NCI-H748 (cell line): ENCODE data around the gene CSNK2A1.
"Not testable (repeated sequence)": the region's sequence is repeated elsewhere in the genome, so short reads cannot be mapped to it uniquely, and the experiment has no call there.

Source experiments
- DNase-seq: peaks from one replicate; lab custom pipeline; 2025; ENCODE audit not compliant: unreplicated experiment; lab: John Stamatoyannopoulos, UW

CSNK2A1 gene

DNA sequence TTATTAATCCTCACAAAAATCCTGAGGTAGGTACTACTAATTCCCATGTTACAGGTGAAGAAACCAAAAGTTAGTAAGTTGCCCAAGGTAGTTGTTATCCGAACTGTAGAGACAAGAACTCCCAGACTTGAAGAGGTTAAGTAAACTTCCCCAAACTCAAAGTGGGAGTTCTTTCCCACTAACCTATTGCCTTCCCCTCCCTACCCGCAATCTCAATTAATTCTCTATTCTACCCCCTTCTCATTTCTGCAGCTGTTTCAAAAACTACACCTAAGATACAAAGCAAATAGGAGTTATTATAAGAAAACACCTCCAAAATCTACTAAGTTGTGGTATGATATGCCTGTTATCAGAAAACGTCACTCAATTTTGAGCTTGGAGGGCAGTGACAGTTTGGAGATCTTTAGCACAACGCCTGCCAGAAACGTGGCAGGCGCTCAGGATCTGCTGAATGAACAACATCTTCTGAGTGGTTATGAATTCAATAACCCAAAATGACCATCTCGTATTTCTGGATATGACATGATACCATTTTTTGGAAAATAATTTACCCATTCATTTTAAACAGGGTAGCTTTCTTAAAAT is 7.1 kb downstream of the CSNK2A1 start:
- DNase-seq = no peak

DNA sequence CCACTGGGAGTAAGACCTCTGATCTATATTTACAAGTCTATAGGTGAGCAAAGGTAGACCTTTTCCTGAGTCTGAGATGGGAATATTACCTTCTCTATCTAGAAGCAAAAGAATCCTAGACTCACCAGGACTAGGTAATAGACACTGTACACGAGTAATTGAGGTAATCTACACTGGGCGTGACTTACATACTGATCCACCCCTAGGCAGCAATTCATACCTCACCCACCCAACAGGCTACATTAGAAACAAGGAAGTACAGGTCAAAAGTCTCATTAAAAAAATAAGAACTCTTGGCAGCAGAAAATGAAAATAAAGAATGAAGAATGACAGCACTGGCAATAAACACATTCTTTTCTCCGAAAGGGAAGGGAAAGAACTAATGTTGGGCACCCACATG is 7.6 kb downstream of the CSNK2A1 start:
- no peak for DNase-seq

DNA sequence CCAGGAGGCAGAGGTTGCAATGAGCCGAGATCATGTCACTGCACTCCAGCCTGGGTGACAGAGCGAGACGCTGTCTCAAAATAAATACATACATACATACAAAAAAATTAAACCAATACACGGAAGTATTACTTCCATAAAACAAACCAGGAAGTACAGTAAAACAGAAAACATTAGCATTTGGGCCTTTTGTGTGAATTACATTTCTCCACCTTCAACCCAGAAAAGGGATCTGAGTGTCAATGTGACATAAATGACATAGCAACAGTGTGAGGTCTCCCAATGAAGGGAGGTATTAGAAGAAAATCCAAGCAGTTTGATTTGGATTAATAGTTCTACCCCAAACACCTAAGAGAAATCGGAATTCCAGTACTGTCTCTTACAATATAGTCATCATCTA is 10.1 kb downstream of the CSNK2A1 start:
- DNase-seq = no peak

DNA sequence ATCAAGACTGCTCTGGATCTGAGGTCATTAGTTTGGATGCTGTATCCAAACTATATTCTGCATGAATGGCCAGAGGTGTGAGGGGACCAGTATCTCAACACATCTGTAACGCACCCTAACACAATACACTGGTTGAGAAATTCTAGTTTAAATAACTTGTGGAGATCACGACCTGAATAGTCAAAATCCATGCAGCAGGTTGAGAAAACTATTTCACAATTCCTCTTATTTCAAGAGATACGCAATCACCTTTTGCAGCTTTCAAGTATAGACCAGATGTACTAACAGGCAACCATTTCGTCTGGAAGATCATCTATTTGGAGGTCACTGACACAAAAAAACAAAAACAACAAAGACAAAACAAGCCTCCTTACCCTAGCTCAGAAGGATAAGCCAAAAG is 11.1 kb downstream of the CSNK2A1 start:
- DNase-seq = no peak

DNA sequence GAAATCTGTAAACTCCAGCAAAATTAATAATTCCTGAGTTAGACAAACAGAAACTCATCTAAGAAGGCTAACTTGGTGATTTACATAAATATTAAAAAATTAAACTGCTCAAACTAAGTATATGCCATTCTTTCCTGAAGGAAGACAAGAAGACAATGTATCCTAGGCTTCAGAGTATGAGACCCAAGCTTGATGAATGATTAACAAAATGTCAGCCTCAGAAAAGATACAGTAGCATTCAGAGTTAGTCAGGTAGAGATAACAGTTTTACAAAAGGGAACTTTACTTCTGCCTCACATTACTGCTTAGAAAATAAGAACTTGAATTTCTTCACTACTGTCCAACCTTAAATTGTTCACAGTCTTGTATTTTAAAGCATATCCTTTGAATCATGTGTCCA is 12.0 kb downstream of the CSNK2A1 start:
- no peak for DNase-seq

DNA sequence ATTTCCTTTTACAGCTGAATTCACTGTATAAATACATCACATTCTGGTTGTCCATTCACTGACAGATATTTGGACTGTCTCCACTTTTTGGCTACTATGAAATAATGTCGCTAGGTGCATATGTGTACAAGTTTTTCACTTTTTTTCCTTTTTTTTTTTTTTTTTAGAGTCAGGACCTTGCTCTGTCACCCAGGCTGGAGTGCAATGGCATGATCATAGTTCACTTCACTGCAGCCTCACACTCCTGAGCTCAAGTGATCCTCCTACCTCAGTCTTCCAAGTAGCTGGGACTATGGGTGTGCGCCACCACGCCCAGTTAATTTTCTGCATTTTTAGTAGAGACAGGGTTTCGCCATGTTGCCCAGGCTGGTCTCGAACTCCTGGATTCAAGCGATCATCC is 13.3 kb downstream of the CSNK2A1 start:
- no peak for DNase-seq

DNA sequence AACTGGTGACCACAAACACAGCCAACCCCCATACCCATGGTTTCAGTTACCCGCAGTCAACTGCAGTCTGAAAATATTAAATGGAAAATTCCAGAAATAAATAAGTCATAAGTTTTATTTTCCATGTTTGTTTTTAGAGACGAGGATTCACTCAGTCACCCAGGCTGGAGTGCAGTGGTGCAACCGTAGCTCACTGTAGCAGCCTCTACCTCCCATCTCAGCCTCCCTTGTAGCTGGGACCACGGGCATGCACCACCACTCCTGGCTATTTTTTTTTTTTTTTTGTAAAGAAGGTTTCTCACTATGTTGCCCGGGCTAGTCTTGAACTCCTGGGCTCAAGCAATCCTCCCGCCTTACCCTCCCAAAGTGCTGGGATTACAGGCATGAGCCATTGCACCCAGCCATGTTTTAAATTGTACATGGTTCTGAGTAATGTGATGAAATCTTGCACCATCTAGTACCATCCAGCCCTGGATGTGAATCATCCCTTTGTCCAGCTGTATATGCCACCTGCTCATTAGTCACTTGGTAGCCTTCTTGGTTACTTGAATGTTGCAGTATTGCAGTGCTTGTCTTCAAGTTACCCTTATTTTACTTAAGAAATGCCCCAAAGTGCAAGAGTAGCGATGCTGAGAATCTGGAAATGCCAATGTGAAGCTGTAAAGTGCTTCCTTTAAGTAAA is 14.5 kb downstream of the CSNK2A1 start:
- DNase-seq = no peak

DNA sequence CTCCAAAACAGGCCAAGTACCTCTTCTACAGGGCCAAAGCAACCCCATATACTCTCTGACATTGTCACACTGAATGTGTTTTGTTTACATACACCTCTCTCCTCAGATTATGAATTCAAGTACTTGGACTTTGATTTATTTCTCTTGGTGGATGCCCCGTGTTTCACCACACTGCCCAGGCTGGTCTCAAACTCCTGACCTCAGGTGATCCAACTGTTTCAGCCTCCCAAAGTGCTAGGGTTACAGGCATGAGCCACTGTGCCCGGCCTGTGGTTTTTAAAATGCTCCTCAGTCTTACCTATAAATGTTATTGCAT is 16.1 kb downstream of the CSNK2A1 start:
- no peak for DNase-seq

DNA sequence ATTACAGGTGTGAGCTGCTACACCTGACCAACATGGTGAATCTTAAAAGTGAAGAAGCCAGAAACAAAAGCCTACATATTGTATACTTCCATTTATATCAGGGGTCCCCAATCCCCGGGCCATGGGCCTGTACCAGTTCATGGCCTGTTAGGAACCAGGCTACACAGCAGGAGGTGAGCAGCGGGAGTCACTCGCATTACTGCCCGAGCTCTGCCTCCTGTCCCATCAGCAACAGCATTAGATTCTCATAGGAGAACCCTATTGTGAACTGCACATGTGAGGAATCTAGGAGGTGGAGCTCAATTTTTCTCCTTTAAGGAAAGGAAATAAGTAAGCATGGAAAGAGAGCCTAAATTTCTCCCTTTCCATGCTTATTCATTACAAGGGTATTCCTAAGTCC is 21.7 kb downstream of the CSNK2A1 start:
- no peak for DNase-seq

DNA sequence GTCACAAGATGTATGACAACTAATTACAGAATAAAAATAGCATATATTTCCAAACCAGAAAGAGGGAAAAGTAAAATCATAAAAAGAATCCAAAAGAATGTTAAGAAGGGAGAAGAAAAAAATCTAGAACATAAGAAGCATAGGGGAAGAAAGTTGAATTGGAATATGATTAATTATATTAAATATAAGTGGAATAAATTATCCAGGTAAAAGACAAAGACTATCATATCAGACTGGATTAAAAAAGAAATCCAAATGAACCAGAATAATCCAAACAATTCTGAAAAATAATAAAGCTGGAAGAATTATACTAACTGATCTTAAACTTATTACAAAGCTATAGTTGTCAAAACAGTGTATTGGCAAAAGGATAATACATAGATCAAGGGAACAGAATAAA is 23.6 kb downstream of the CSNK2A1 start:
- DNase-seq = no peak

DNA sequence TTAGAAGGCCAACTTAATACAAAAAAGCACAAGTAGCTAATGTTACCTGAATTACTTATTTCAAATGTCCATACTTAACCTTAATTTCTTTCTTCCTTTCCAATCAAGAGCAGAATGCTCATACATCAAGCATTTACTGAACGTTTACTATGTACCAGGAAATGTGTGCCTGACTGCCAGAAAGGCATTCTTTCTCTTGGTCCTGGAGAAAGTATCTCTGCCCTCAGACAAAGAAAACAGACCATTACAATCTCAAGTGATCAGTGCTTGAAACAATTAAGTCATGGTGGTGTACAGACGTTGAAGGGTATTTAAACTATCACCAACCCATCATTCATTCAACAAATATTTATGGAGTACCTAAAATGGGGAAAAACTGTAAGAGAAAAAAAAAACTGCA is 26.4 kb downstream of the CSNK2A1 start:
- DNase-seq = no peak

DNA sequence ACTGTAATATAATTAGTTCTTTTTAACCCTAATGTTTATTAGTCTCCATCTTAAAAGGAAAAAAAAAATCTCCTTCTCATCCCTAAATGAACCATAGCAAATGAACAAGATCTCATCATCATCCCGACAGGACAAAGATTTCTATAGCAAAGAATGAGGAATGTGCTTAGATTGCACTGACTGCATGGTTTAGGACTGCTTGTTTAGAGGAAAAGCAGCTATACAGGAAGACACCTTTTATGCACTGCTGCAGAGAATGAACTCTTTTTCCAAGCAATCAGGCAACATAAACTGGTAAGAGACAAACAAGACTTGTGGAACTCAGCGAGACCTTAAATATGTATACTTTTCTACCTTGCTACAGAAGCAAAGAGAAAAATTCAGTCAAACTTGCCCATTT is 26.8 kb downstream of the CSNK2A1 start:
- DNase-seq = no peak

DNA sequence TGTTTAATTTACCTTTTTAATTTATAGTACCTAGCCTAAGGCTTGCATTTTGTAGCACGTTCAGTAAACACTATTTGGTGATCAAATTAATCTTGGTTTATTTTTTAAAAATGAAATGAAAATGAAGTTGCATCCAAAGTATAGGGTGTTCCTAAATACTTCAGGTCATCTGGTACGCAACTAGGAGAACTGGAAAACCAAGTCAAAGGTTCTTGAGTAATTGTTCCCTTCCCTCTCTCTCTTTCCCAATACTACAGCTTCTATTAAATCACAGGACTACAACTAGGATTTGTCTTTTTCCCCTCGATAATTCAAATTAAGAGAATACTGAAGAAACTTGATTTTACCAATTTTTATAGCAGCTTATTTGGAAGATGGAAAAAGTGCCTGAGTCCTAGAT is 27.9 kb downstream of the CSNK2A1 start:
- no peak for DNase-seq

DNA sequence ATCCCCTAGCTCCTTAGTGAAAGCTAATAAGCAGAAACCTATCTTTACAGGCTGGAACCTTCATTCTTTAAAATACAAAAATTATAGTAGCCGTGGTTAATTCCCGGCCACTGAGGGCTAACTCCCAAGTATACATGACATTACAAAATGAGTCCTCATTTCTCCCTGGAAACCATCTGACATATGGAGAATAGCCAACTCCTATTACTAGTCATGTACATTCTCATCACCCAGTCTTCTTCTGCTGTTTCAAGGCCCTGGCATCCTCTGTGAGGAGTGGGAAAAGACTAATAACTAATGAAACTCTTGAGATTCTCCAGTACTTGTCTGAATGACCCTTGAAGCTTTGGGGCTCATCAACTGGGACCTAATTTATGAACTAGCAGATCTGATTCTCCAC is 30.2 kb downstream of the CSNK2A1 start:
- DNase-seq = no peak

DNA sequence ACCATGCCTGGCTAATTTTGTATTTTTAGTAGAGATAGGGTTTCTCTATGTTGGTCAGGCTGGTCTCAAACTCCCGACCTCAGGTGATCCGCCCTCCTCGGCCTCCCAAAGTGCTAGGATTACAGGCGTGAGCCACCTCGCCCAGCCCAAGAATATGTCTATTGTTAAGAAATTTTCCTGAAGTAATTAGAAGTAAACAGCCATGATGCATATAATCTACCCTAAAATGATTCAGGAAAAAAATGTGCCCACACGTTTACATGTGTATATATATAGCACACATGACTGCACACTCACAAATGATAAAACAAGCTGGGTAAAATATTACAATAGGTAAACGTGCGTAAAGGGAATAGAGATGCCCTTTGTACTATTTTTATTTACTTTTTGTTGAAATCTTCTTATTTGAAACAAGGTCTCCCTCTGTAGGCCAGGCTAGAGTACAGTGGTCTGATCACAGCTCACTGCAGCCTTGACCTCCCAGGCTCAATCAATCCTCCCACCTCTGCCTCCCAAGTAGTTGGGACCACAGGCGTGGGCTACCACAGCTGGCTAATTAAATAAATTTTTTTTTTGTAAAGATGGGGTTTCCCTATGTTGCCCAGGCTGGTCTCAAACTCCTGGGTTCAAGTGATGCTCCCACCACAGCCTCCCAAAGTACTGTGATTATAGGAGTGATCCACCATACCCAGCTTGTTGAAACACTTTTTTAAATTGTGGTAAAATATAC is 33.1 kb downstream of the CSNK2A1 start:
- not testable (repeated sequence) for DNase-seq

DNA sequence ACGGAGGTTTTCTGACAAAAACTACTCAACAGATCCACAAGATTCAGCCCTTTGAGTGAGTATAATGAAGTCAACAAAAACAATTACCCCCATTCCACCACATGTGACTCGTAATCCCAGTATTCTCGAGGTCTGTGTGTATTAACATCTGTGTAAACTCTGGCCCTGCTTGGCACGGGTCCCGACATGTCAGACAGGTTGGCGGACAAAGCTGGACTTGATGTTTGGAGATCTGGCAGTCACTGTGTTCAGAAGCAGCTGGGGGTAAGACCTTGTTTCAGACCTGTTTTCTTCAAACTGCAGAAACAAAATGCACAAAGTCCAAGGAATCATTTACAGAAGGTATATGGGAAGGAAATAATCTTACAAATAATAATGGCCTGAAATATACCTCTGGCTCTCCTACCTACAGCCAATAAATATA is 35.2 kb downstream of the CSNK2A1 start:
- DNase-seq = not testable (repeated sequence)

DNA sequence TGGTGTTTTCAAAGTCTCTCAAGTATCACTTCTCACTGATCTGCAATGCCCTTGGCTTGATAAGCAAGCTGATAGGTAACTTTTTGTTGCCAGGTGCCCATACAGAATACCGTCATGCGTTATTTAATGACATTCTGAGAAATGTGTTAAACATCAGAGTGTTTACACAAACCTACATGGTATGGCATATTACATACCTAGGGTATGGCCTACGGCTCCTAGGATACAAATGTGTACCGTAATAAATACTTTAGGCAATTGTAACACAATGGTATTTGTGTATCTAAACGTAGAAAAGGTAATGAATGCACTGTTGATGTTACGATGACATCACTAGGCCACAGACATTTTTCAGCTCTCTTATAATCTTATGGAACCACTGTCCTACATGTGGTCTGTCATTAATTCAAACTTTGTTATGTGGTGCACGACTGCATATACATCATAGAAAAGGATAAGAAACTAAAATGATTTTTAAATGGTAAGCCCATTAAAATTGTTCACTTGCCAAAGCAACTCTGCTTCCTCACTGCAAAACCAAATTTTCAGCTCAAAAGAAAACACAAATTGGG is 35.7 kb downstream of the CSNK2A1 start:
- peak; percentile 26 for DNase-seq

DNA sequence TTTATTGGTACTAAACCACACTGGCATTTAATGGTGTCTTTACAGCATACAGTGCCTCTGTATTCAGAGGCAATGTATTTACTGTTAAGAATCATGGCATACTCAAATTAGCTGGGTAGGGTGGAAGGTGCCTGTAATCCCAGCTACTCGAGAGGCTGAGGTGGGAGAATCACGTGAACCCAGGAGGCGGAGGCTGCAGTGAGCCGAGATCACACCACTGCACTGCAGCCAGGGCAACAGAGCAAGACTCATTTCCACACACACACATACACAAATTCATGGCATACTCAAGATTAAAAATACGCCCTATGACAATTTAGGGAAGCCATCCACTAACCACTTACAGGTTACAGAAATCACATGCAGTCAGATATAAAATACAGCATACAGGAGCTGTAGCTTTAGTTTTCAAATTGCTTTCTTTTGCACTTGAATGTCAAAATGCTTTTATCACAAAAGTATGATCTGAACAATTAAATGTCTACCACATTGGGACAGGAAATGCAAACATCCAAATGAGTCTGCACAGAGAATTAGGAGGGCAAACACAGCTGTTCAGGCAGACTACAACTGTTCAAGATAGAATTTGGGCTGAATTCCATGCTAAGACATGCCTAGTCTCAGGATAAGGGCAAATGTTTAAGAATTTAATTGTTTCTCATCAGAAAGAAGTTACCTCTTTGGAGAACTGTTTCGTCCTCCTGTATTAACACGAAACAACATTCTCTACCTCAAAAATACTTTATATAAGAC is 36.4 kb downstream of the CSNK2A1 start:
- no peak for DNase-seq

DNA sequence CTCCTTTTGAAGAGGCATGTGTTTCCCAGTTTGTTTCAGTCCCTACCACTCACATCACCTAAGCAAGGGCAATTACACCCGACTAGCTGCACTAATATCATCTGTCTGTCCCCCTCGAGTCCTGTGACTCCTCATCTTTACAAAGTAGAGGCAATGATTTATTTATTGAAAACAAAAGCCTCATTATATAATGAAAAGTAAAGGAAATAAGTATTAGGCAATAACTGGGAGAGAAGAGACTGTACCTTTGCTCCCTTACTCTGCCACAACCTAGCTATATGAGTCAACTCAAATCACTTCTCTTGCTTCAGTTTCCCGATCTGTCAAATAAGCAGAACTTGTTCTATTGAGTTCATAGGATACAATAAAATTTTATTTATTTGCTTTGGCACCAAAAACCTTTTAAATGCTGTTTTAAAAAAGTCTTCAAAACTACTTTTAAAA is 38.9 kb downstream of the CSNK2A1 start:
- DNase-seq = no peak

DNA sequence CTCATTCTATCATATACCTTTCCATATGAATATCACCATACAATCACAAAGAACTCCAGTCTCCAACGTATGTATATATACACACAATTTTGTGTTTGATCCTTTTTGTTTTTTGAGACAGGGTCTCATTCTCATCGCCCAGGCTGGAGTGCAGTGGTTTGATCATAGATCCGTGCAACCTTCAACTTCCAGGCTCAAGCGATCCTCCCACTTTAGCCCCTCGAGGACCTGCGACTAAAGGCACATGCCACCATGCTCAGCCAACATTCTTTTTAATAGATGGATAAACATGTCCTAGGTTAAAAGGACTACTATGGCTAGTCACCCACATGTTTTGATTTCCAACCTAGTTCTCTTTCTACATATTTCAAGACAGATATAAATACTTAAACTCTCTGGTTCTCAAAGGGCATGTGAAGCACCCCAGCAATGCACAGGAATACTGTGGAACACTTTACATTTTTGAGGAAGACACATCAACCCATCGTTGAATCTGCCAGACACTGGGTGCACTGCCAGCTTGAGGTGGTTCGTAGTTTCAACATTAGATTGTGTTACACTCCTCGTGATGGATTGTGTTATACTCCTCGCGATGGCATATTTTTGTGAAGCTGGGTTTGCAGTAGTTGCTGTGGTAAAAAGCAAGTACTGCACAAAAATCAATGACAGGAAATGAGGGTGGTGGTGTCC is 40.4 kb downstream of the CSNK2A1 start:
- no peak for DNase-seq

DNA sequence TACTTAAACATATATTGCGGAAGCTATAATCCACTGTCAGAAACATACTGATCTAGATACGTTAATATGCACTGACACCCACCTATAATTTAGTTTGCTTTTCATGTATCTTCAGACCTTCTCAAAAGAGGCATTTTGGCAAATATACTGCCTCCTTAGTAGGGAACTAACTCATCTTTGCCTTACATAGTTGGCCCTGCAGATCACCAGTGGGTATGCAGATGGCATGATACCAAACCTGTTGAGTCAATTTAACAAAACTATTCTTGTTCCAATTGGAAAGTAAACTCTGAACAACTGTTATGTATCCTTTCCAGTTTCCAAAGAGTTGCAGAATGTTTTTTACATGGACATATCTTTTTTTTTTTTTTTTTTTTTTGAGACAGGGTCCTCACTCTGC is 45.6 kb downstream of the CSNK2A1 start:
- DNase-seq = no peak
